Sigmoid colon (tissue), 7 donors: Measurements from ENCODE around the gene PROM2. TPM values are rescaled to one million over a fixed set of nuclear protein-coding genes. Genes with fewer than 3 reads are reported as not detected.

Experiments used
- DNase-seq: peaks from one replicate; pipeline ENCODE4 v3.0.0-alpha.2; 2019
- H3K27ac ChIP-seq, 4 donors: fragments of 200-600 bp; sonication (generic); one replicate each; pipeline ENCODE4 v1.5.1; 2016 to 2019; ENCODE audit warnings: mild to moderate bottlenecking in 1 of 4
- H3K27me3 ChIP-seq, 3 donors: fragments of 200-600 bp; sonication (generic); one replicate each; pipeline ENCODE4 v1.5.1; 2019; ENCODE audit warnings: mild to moderate bottlenecking in 1 of 3
- H3K36me3 ChIP-seq, 4 donors: fragments of 200-600 bp; sonication (generic); one replicate each; pipeline ENCODE4 v1.5.1; 2016 to 2019
- H3K4me1 ChIP-seq, 4 donors: fragments of 200-600 bp; sonication (generic); one replicate each; pipeline ENCODE4 v1.5.1; 2017 to 2019
- H3K4me3 ChIP-seq, 4 donors: fragments of 200-600 bp; sonication (generic); one replicate each; pipeline ENCODE4 v1.5.1; 2017 to 2019; ENCODE audit warnings: mild to moderate bottlenecking in 2 of 4, moderate library complexity in 1 of 4
- H3K9me3 ChIP-seq, 4 donors: fragments of 200-600 bp in 3 of 4; sonication (generic) in 3 of 4; one replicate each; pipeline versions ENCODE4 v1.5.1 to v1.6.1; 2013 to 2019
- CTCF ChIP-seq, 4 experiments: fragments of 450-650 bp in 3 of 4; fragments of 200-600 bp in 1 of 4; IDR thresholded peaks; one replicate each; pipeline ENCODE4 v1.5.1; 2016 to 2019; ENCODE audit warnings: antibody characterized with exemption in 4 of 4, mild to moderate bottlenecking in 3 of 4, moderate library complexity in 2 of 4
- EP300 ChIP-seq, 4 donors: sonication (generic); formaldehyde crosslinking; IDR thresholded peaks; one replicate each; pipeline ENCODE4 v1.6.1; 2017; ENCODE audit warnings: antibody characterized with exemption in 4 of 4
- POLR2A ChIP-seq, 2 donors: fragments of 450-650 bp; IDR thresholded peaks; one replicate each; pipeline ENCODE4 v1.6.1; 2016; ENCODE audit warnings: antibody characterized with exemption in 2 of 2, mild to moderate bottlenecking in 2 of 2, moderate library complexity in 2 of 2
- POLR2AphosphoS5 ChIP-seq, 4 donors: sonication (generic); formaldehyde crosslinking; IDR thresholded peaks; one replicate each; pipeline ENCODE4 v1.6.1; 2017; ENCODE audit warnings: antibody characterized with exemption in 4 of 4
- WGBS, 2 donors: extraction: QIAGEN DNeasy Blood & Tissue Kit; methylation state at CpG; one replicate each; pipeline ENCODE4 v1.1.7; 2013; 5-methylcytosine and 5-hydroxymethylcytosine counted together
- intact Hi-C: fragments of 100-400 bp; cut with DNase I; formaldehyde crosslinking; loops from one replicate; pipeline ENCODE4 v1.15.1; 2023
- polyA plus RNA-seq, 3 donors: library from polyadenylated mRNA; stranded (reverse); fragments of 200-250 nt; gene quantifications; one replicate each; pipeline ENCODE4 v1.2.3, GENCODE V29; 2013
- total RNA-seq, 4 donors: library from RNA; depleted of rRNA; stranded (reverse); fragments of >200 nt; gene quantifications; one replicate each; pipeline ENCODE4 v1.1.0, GENCODE V29; 2016
- donor health status: healthy with polysubstance abuse.
- donor health status: Bipolar disorder and iron deficiency.
- donor health status: healthy.

The PROM2 gene
- total RNA-seq (1 to 10 TPM; 1.1 to 6.1 (median 1.9) TPM), polyA plus RNA-seq (10 to 100 TPM in 1 of 3 donors, 1 to 10 TPM in 2; 2.4 to 24.9 (median 2.5) TPM)

GRCh38 chr2:95274291-95275150, at the start of gene PROM2:
TSS of gene PROM2 (plus strand) at chr2:95274449. CDS start at chr2:95274586, 137 bp downstream.
- Histone ChIP-seq H3K27ac (no peak within 1 kb of the TSS), H3K4me1 (no peaks in the 10 kb centered on the region), H3K36me3 (no peaks in the 10 kb centered on the region), H3K27me3 (no peaks in the 10 kb centered on the region), H3K4me3 (no peak within 1 kb of the TSS), H3K9me3 (no peaks in the 10 kb centered on the region)
- TF ChIP-seq POLR2AphosphoS5 (IDR thresholded peaks at IDR 0.05) (no peak), EP300 (IDR thresholded peaks at IDR 0.05) (no peak), POLR2A (IDR thresholded peaks at IDR 0.05) (no peak), CTCF (IDR thresholded peaks at IDR 0.05) (no peak)
- intact Hi-C loops, result no loop called here
- DNase-seq, result peak; percentile 53
- 14 to 62% methylated on average over 17 of the region's 17 CpGs for WGBS, 2 donors

- peaks cover 0 to 25% (median 0%) of the 10 kb centered on the region in 4 donors for H3K36me3 ChIP-seq
- no peak for DNase-seq
These were observed 48.6 kb upstream of the PROM2 start for GRCh38 chr2:95225658-95226057.

GRCh38 chr2:95231723-95232122, 42.5 kb upstream of the PROM2 start:
- WGBS, 2 donors, result 39 to 53% methylated on average over 3 of the region's 3 CpGs
- Histone ChIP-seq H3K27me3 (no peaks in the 10 kb centered on the region), H3K4me3 (no peak overlapping the region), H3K27ac (no peak overlapping the region), H3K4me1 (no peaks in the 10 kb centered on the region), H3K9me3 (peaks cover 0 to 17% (median 5%) of the 10 kb centered on the region in 4 donors), H3K36me3 (no peaks in the 10 kb centered on the region)
- TF ChIP-seq POLR2AphosphoS5 (IDR thresholded peaks at IDR 0.05), result no peak
- peak in 2 of 4 experiments; percentile 27 for TF ChIP-seq CTCF (IDR thresholded peaks at IDR 0.05)
- no peak for TF ChIP-seq EP300 (IDR thresholded peaks at IDR 0.05)
- no peak for DNase-seq
- intact Hi-C loops, result no loop called here

More at GRCh38 chr2:95225658-95226057, 48.6 kb upstream of the PROM2 start:
- Histone ChIP-seq H3K27ac (no peak overlapping the region), H3K27me3 (no peaks in the 10 kb centered on the region), H3K4me1 (no peaks in the 10 kb centered on the region), H3K9me3 (peaks cover 0 to 20% (median 13%) of the 10 kb centered on the region in 4 donors), H3K4me3 (no peak overlapping the region)
- intact Hi-C loops, result no loop called here
- TF ChIP-seq CTCF (IDR thresholded peaks at IDR 0.05) (no peak), POLR2AphosphoS5 (IDR thresholded peaks at IDR 0.05) (no peak), EP300 (IDR thresholded peaks at IDR 0.05) (no peak), POLR2A (IDR thresholded peaks at IDR 0.05) (no peak)

- no peak overlapping the region for H3K4me3 ChIP-seq
- peaks cover 0 to 17% (median 4%) of the 10 kb centered on the region in 4 donors for H3K9me3 ChIP-seq
- no peaks in the 10 kb centered on the region for H3K4me1 ChIP-seq
- no peak for DNase-seq
- H3K36me3 ChIP-seq, result no peaks in the 10 kb centered on the region
- TF ChIP-seq CTCF (IDR thresholded peaks at IDR 0.05), result no peak
- no peak for TF ChIP-seq EP300 (IDR thresholded peaks at IDR 0.05)
- TF ChIP-seq POLR2AphosphoS5 (IDR thresholded peaks at IDR 0.05), result no peak
- TF ChIP-seq POLR2A (IDR thresholded peaks at IDR 0.05), result no peak
- H3K27ac ChIP-seq, result no peak overlapping the region
- no peaks in the 10 kb centered on the region for H3K27me3 ChIP-seq
- intact Hi-C loops, result no loop called here
- WGBS, 2 donors, result 84 to 90% methylated on average over 1 of the region's 1 CpG
These were observed 42.0 kb upstream of the PROM2 start for GRCh38 chr2:95232232-95232631.
